Peyer's patch (tissue), 4 donors: ENCODE measurements around the gene PCDHA1.

Experiments used
- CTCF ChIP-seq, 6 experiments: fragments of 450-650 bp in 4 of 6; fragments of 200-600 bp in 2 of 6; sonication (generic) in 1 of 6; IDR thresholded peaks; one replicate each; pipeline ENCODE4 v1.5.1; 2017 to 2019; ENCODE audit warnings: antibody characterized with exemption in 6 of 6, mild to moderate bottlenecking in 3 of 6, moderate library complexity in 1 of 6
- POLR2A ChIP-seq, 2 donors: fragments of 450-650 bp; IDR thresholded peaks; one replicate each; pipeline ENCODE4 v1.5.1; 2017; ENCODE audit warnings: antibody characterized with exemption in 2 of 2, mild to moderate bottlenecking in 2 of 2, moderate library complexity in 2 of 2

- TF ChIP-seq CTCF (IDR thresholded peaks at IDR 0.05) (no peak), POLR2A (IDR thresholded peaks at IDR 0.05) (no peak)
Observed at GRCh38 chr5:140835622-140836510, 49.9 kb downstream of the PCDHA1 start.
